AG10803 (cell line): Measurements from ENCODE around the gene NUP205.
A peak's percentile ranks its signal among the peaks of the same experiment; 100 is the strongest.

Experiments
- DNase-seq: peaks from one replicate; pipeline ENCODE4 v3.0.0; 2010; ENCODE audit warnings: low read depth
- H3K4me3 ChIP-seq: 2 replicates; pipeline ENCODE4 v1.5.1; 2011; ENCODE audit warnings: mild to moderate bottlenecking, low read length, control low read depth
- CTCF ChIP-seq: conservative IDR thresholded peaks from 2 replicates; pipeline ENCODE4 v1.5.1; 2011; ENCODE audit warnings: mild to moderate bottlenecking, low read length, control low read depth, inconsistent platforms

Gene NUP205

GRCh38 chr7:135523146-135523545 is 34.6 kb upstream of the NUP205 start:
- no peak overlapping the region for H3K4me3 ChIP-seq
- TF ChIP-seq CTCF, result no peak
- no peak for DNase-seq

GRCh38 chr7:135525426-135525825 is 32.3 kb upstream of the NUP205 start:
- TF ChIP-seq CTCF, result no peak
- H3K4me3 ChIP-seq, result no peak overlapping the region
- no peak for DNase-seq

- no peak overlapping the region for H3K4me3 ChIP-seq
- DNase-seq, result no peak
- TF ChIP-seq CTCF, result no peak
These were observed 30.7 kb upstream of the NUP205 start for GRCh38 chr7:135527025-135527424.

GRCh38 chr7:135536150-135536549 is 21.6 kb upstream of the NUP205 start:
- H3K4me3 ChIP-seq, result no peak overlapping the region
- no peak for TF ChIP-seq CTCF
- peak; percentile 64 for DNase-seq

GRCh38 chr7:135537453-135537852 is 20.3 kb upstream of the NUP205 start:
- TF ChIP-seq CTCF, result no peak
- no peak overlapping the region for H3K4me3 ChIP-seq
- no peak for DNase-seq

GRCh38 chr7:135537905-135538304 is 19.8 kb upstream of the NUP205 start:
- no peak overlapping the region for H3K4me3 ChIP-seq
- no peak for TF ChIP-seq CTCF
- no peak for DNase-seq

GRCh38 chr7:135538376-135538775 is 19.3 kb upstream of the NUP205 start:
- no peak for TF ChIP-seq CTCF
- H3K4me3 ChIP-seq, result no peak overlapping the region
- no peak for DNase-seq
